ENCODE results near the gene NOXA1.
A peak's percentile ranks its signal among the peaks of the same experiment; 100 is the strongest.
"Not testable (repeated sequence)": the region's sequence is repeated elsewhere in the genome, so short reads cannot be mapped to it uniquely, and the experiment has no call there.

The NOXA1 gene

DNA sequence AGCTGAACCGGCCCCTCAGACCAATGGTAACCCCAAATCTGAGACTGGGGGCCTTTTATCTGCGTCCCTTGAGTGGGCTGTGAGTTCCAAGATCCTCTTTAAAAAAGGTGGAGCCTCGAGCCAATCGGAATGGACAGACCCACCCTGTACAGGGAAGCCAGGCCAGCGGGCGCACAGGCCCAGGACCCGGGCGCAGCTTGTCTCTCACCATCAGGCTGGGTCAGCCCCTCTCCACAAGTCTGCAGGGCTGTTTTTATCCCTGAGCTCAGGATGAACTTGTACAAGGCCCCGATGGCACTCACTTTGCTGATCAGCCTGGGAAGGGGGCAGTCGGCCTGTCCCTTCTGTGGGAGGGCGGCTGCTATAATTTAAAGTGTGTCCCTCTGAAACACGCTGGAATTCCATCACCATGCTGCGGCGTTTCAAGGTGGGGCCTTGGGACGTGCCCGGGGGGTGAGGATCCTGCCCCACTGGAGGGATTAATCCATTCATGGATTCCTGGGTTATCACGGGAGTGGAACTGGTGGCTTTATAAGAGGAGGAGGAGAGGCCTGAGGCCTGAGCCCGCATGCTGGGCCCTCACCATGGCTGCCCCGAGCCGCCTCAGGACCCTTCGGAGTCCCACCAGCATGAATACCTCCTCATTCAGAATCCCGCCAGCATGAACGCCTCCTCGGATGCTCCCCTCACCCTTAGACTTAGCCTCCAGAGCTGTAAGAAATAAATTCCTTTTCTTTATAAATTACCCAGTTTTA lies 14.4 kb upstream of the NOXA1 start:
- peak overlapping the region; percentile 80 for H3K27ac Mint-ChIP-seq
- H3K4me3 Mint-ChIP-seq: no peak overlapping the region
- H3K36me3 Mint-ChIP-seq (ENCODE audit: low read depth): no peaks in the 10 kb centered on the region
- TF ChIP-seq, protein P1, sequence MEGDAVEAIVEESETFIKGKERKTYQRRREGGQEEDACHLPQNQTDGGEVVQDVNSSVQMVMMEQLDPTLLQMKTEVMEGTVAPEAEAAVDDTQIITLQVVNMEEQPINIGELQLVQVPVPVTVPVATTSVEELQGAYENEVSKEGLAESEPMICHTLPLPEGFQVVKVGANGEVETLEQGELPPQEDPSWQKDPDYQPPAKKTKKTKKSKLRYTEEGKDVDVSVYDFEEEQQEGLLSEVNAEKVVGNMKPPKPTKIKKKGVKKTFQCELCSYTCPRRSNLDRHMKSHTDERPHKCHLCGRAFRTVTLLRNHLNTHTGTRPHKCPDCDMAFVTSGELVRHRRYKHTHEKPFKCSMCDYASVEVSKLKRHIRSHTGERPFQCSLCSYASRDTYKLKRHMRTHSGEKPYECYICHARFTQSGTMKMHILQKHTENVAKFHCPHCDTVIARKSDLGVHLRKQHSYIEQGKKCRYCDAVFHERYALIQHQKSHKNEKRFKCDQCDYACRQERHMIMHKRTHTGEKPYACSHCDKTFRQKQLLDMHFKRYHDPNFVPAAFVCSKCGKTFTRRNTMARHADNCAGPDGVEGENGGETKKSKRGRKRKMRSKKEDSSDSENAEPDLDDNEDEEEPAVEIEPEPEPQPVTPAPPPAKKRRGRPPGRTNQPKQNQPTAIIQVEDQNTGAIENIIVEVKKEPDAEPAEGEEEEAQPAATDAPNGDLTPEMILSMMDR (IDR thresholded peaks at IDR 0.05): no peak
- H3K27me3 Mint-ChIP-seq (ENCODE audit: low read depth, poor library complexity): peaks cover 8% of the 10 kb centered on the region
- no peak for DNase-seq
- no peaks in the 10 kb centered on the region for H3K9me3 Mint-ChIP-seq
- H3K4me1 Mint-ChIP-seq: peaks cover 18% of the 10 kb centered on the region

DNA sequence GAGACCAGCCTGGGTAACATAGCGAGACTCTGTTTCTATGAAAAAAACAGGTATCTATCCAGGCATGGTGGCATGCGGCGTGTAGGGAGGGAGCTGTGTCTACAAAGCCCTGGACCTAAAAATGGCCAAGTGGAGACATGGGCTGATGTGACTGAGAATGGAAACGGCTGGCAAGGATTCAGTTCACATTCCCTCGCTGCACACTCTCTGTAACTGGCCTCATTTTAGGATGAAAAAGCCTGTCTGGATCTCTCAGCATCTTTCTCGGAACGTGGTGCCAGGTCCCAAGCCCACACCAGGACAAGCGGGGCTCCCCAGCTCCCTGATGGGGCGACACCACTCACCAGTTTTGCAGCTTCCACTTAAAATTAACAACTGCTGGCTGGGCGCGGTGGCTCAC lies 13.7 kb upstream of the NOXA1 start:
- H3K27me3 Mint-ChIP-seq (ENCODE audit: low read depth, poor library complexity): peaks cover 8% of the 10 kb centered on the region
- TF ChIP-seq, protein P1 (IDR thresholded peaks at IDR 0.05): no peak
- no peak overlapping the region for H3K4me3 Mint-ChIP-seq
- peaks cover 24% of the 10 kb centered on the region for H3K4me1 Mint-ChIP-seq
- peak overlapping the region; percentile 80 for H3K27ac Mint-ChIP-seq
- H3K9me3 Mint-ChIP-seq: no peaks in the 10 kb centered on the region
- H3K36me3 Mint-ChIP-seq (ENCODE audit: low read depth): peaks cover 5% of the 10 kb centered on the region
- no peak for DNase-seq

DNA sequence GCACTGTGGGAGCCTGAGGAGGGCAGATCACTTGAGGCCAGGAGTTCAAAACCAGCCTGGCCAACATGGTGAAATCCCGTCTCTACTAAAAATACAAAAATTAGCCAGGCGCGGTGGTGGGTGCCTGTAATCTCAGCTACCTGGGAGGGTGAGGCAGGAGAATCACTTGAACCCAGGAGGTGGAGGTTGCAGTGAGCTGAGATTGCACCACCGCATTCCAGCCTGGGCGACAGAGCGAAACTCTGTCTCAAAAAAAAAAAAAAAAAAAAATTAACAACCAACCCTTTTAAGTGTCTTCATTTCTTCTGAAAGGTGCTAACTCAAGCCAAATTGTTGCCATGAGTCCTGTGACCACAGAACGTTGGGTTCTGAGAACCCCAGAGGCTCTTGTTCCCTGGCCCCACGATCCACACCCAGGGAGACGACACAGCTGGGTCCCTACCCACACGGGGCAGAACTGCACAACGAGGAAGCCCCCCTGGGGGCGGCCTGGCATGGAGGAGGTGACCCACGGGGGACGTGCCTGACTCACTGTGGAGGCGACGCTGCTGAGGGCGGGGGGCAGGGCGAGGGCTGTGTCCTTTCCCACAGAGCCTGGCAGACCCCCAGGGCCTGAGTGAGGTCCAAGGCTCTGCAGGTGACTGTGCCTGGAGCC lies 12.8 kb upstream of the NOXA1 start:
- not testable (repeated sequence) for H3K36me3 Mint-ChIP-seq (ENCODE audit: low read depth); H3K27ac Mint-ChIP-seq; H3K27me3 Mint-ChIP-seq (ENCODE audit: low read depth, poor library complexity); DNase-seq; H3K4me3 Mint-ChIP-seq; H3K9me3 Mint-ChIP-seq
- H3K4me1 Mint-ChIP-seq: peaks cover 24% of the 10 kb centered on the region

DNA sequence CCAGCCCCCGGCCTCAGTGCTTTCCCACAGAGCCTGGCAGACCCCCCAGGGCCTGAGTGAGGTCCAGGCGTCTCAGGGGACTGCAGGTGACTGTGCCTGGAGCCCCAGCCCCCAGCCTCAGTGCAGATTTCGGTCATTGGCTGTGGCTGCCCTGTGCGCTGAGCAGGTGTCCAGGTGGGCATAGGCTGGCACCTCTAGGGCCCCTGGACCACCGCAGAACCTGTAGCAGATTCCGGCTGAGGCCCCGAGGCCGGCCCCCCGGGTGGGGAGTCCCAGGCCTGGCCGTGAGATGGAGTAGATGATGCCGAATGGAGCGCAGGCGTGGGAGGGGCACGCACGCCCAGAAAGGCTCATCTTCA lies 12.3 kb upstream of the NOXA1 start:
- no peak for DNase-seq
- no peaks in the 10 kb centered on the region for H3K9me3 Mint-ChIP-seq
- peaks cover 8% of the 10 kb centered on the region for H3K36me3 Mint-ChIP-seq (ENCODE audit: low read depth)
- no peak overlapping the region for H3K4me3 Mint-ChIP-seq
- H3K27ac Mint-ChIP-seq: no peak overlapping the region
- peaks cover 5% of the 10 kb centered on the region for H3K27me3 Mint-ChIP-seq (ENCODE audit: low read depth, poor library complexity)
- H3K4me1 Mint-ChIP-seq: peaks cover 20% of the 10 kb centered on the region
- TF ChIP-seq, protein P1 (IDR thresholded peaks at IDR 0.05): no peak

DNA sequence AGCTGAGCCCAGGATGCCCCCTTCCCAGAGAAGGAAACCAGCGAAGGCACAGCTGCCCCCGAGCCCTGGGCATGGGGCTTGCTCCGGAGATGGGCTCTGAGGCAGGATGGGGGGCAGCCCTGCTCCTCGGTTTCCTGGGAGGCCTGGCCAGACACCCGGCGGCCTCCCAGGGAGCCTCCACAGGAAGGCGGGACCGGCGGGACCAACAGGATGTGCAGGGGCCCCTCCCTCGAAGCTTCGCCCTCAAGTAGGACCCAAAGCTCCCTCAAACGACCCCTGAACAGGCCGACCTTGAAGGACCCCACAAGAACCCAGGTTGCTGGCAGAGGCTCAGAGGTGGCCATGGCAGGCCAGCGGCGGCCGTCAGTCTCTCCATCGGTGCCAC lies 11.9 kb upstream of the NOXA1 start:
- Mint-ChIP-seq H3K36me3 (ENCODE audit: low read depth) (peaks cover 8% of the 10 kb centered on the region), H3K9me3 (no peaks in the 10 kb centered on the region), H3K27ac (no peak overlapping the region), H3K4me1 (peaks cover 20% of the 10 kb centered on the region), H3K27me3 (ENCODE audit: low read depth, poor library complexity) (peaks cover under 1% of the 10 kb centered on the region), H3K4me3 (no peak overlapping the region)
- no peak for DNase-seq
- TF ChIP-seq, protein P1 (IDR thresholded peaks at IDR 0.05): no peak

DNA sequence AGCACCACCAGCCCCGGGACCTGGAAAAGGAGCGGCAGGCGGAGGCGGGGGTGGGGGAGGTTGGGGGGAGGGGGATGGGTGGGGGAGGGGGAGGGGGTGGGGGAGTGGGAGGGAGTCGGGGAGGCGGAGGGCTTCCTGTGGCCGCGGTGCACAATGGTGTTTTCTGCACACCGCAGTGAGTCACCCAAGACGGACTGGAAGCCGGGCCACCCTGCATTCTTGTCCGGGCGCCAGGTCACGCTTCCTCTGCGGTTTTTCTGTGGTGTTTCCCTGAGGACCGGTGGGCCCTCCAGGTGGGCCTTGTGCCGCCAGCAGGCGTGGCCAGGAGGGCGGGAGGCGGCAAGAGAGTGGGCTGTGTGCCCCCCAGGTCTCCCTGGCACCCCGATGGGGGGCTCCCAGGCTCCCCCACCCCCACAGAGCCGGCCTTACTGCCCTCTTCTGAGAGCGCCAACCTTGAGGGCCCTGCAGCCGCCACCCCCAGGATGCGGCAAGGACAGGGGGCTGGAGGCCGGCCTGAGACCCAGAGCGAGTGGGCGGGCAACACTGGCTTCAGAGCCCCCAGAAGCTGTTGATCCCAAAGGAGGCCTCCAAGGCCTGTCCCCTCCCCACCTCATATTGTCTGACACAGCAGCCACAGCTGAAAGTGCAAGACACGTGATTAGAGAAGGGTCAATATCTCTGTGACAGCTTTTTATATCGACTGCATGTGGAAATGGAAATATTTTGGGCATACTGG lies 11.4 kb upstream of the NOXA1 start:
- DNase-seq: no peak
- Mint-ChIP-seq H3K4me3 (no peak overlapping the region), H3K9me3 (no peaks in the 10 kb centered on the region), H3K27ac (no peak overlapping the region), H3K36me3 (ENCODE audit: low read depth) (peaks cover 8% of the 10 kb centered on the region), H3K27me3 (ENCODE audit: low read depth, poor library complexity) (no peaks in the 10 kb centered on the region), H3K4me1 (peaks cover 20% of the 10 kb centered on the region)
- TF ChIP-seq, protein P1 (IDR thresholded peaks at IDR 0.05): no peak

Measured in nephron progenitor cell (in vitro differentiated cells).